H1 (cell line): ENCODE data around the gene ELOVL5. TPM values are rescaled to one million over a fixed set of nuclear protein-coding genes. Genes with fewer than 3 reads are reported as not detected.

ENCODE experiments used
- CTCF ChIA-PET: fragments of 300-600 bp; sonication (Branson Sonifier 250); formaldehyde crosslinking; loops from one replicate; lab custom pipeline; 2021; ENCODE audit not compliant: partially characterized antibody; lab: Charles Lee
- POLR2A ChIA-PET: fragments of 300-600 bp; sonication (Branson Sonifier 250); formaldehyde crosslinking; loops from one replicate; lab custom pipeline; 2021; ENCODE audit warnings: inconsistent platforms; ENCODE audit not compliant: partially characterized antibody; lab: Charles Lee
- DNase-seq, 2 experiments: peaks; one replicate each; pipeline versions ENCODE4 v3.0.0 to v3.0.0-alpha.2; 2010 to 2022; ENCODE audit warnings: low spot score in 2 of 2, low read depth in 1 of 2, mixed read lengths in 1 of 2
- FAIRE-seq: peaks from 2 replicates; lab custom pipeline; 2011; peaks lifted over from hg19 to GRCh38; lab: Jason Lieb, UNC
- H2AFZ ChIP-seq: 2 replicates; pipeline ENCODE4 v1.8.1; 2012; ENCODE audit warnings: low read length, inconsistent platforms
- H2AK5ac ChIP-seq: 2 replicates; pipeline ENCODE4 v1.6.1; 2013; ENCODE audit warnings: low read depth, low read length
- H2BK120ac ChIP-seq: replicated peaks from 2 replicates; pipeline ENCODE3; 2013; ENCODE audit warnings: low read depth, low read length, inconsistent platforms
- H2BK12ac ChIP-seq: 2 replicates; pipeline ENCODE4 v1.6.1; 2013; ENCODE audit warnings: low read depth, low read length
- H2BK15ac ChIP-seq: 2 replicates; pipeline ENCODE4 v1.6.1; 2013; ENCODE audit warnings: low read length
- H2BK20ac ChIP-seq: 2 replicates; pipeline ENCODE4 v1.6.1; 2013; ENCODE audit warnings: low read length
- H2BK5ac ChIP-seq: 2 replicates; pipeline ENCODE4 v1.6.1; 2013; ENCODE audit warnings: low read depth, low read length
- H3K14ac ChIP-seq: 2 replicates; pipeline ENCODE4 v1.6.1; 2013; ENCODE audit warnings: inconsistent platforms; ENCODE audit not compliant: insufficient read length
- H3K18ac ChIP-seq: 2 replicates; pipeline ENCODE4 v1.6.1; 2013; ENCODE audit warnings: low read length; ENCODE audit errors: extremely low read depth
- H3K23ac ChIP-seq: 2 replicates; pipeline ENCODE4 v1.6.1; 2013; ENCODE audit warnings: inconsistent platforms; ENCODE audit not compliant: insufficient read length
- H3K23me2 ChIP-seq: 2 replicates; pipeline ENCODE4 v1.6.1; 2013; ENCODE audit warnings: low read depth, low read length
- H3K27ac ChIP-seq: 2 replicates; pipeline ENCODE4 v1.6.1; 2011; ENCODE audit warnings: low read depth, low read length, inconsistent platforms
- H3K27me3 ChIP-seq, 4 experiments: replicated peaks in 1 of 4; 1 replicate in 1 of 4; 2 replicates in 3 of 4; pipeline versions ENCODE4 v1.6.1 to v1.8.1; 2011 to 2013; ENCODE audit warnings: low read length in 3 of 4, mild to moderate bottlenecking in 3 of 4, inconsistent platforms in 2 of 4, mixed read lengths in 2 of 4, moderate library complexity in 1 of 4; ENCODE audit not compliant: control insufficient read depth in 3 of 4, insufficient read depth in 3 of 4; ENCODE audit errors: extremely low read depth in 1 of 4
- H3K36me3 ChIP-seq, 4 experiments: 2 replicates each; pipeline versions ENCODE4 v1.6.1 to v1.8.1; 2011 to 2013; ENCODE audit warnings: mild to moderate bottlenecking in 4 of 4, low read length in 3 of 4, moderate library complexity in 2 of 4, control low read depth in 1 of 4, inconsistent platforms in 1 of 4; ENCODE audit not compliant: insufficient read depth in 4 of 4, control insufficient read depth in 2 of 4
- H3K4ac ChIP-seq: replicated peaks from 2 replicates; pipeline ENCODE3; 2013; ENCODE audit warnings: low read length, low read depth, mixed read lengths, inconsistent platforms; ENCODE audit not compliant: insufficient read length
- H3K4me1 ChIP-seq, 4 experiments: replicated peaks in 1 of 4; 1 replicate in 1 of 4; 2 replicates in 3 of 4; pipeline versions ENCODE4 v1.6.1 to v1.8.1; 2011 to 2013; ENCODE audit warnings: low read length in 3 of 4, inconsistent platforms in 2 of 4, mixed read lengths in 1 of 4; ENCODE audit not compliant: insufficient read depth in 4 of 4, control insufficient read depth in 3 of 4
- H3K4me2 ChIP-seq, 2 experiments: 2 replicates each; pipeline versions ENCODE4 v1.6.1 to v1.8.1; 2011 to 2013; ENCODE audit warnings: low read depth in 2 of 2, low read length in 2 of 2, control low read depth in 1 of 2, inconsistent platforms in 1 of 2, mild to moderate bottlenecking in 1 of 2; ENCODE audit not compliant: insufficient read depth in 1 of 2
- H3K4me3 ChIP-seq, 4 experiments: fragments of 200-600, 300-600 bp in 1 of 4; sonication (generic), shearing (Covaris generic), sonication (Bioruptor Twin) in 1 of 4; 2 replicates each; pipeline versions ENCODE4 v1.5.1 to v1.8.1; 2011 to 2016; ENCODE audit warnings: low read length in 4 of 4, low read depth in 3 of 4, control low read depth in 2 of 4, inconsistent platforms in 2 of 4, mild to moderate bottlenecking in 2 of 4, mixed read lengths in 1 of 4, moderate library complexity in 1 of 4; ENCODE audit not compliant: insufficient read depth in 2 of 4; ENCODE audit errors: extremely low read depth in 1 of 4
- H3K56ac ChIP-seq: replicated peaks from 2 replicates; pipeline ENCODE3; 2013; ENCODE audit warnings: low read depth, mild to moderate bottlenecking, mixed read lengths, low read length, inconsistent platforms; ENCODE audit not compliant: insufficient read length
- H3K79me1 ChIP-seq: 2 replicates; pipeline ENCODE4 v1.6.1; 2013; ENCODE audit warnings: low read depth, low read length, control low read depth
- H3K79me2 ChIP-seq, 2 experiments: 2 replicates each; pipeline versions ENCODE4 v1.6.1 to v1.8.1; 2012 to 2013; ENCODE audit warnings: low read length in 2 of 2, mild to moderate bottlenecking in 2 of 2, inconsistent platforms in 1 of 2; ENCODE audit not compliant: insufficient read depth in 2 of 2, control insufficient read depth in 1 of 2
- H3K9ac ChIP-seq, 4 experiments: replicated peaks in 1 of 4; 1 replicate in 1 of 4; 2 replicates in 3 of 4; pipeline versions ENCODE4 v1.6.1 to v1.8.1; 2011 to 2013; ENCODE audit warnings: low read depth in 3 of 4, low read length in 3 of 4, control low read depth in 2 of 4, mild to moderate bottlenecking in 2 of 4, moderate library complexity in 2 of 4, inconsistent platforms in 1 of 4; ENCODE audit errors: extremely low read depth in 1 of 4
- H3K9me3 ChIP-seq, 2 experiments: 2 replicates each; pipeline versions ENCODE4 v1.6.1 to v1.8.1; 2012 to 2013; ENCODE audit warnings: mild to moderate bottlenecking in 2 of 2, moderate library complexity in 2 of 2, control low read depth in 1 of 2, inconsistent platforms in 1 of 2, low read depth in 1 of 2, low read length in 1 of 2, mixed read lengths in 1 of 2; ENCODE audit not compliant: insufficient read depth in 2 of 2
- H4K20me1 ChIP-seq, 2 experiments: replicated peaks in 1 of 2; 2 replicates each; pipeline versions ENCODE3 to v1.8.1; 2011 to 2013; ENCODE audit warnings: inconsistent platforms in 2 of 2, low read length in 2 of 2, mild to moderate bottlenecking in 1 of 2; ENCODE audit not compliant: insufficient read depth in 2 of 2, control insufficient read depth in 1 of 2
- H4K5ac ChIP-seq: 2 replicates; pipeline ENCODE4 v1.6.1; 2013; ENCODE audit warnings: low read length, low read depth, mixed read lengths, inconsistent platforms; ENCODE audit not compliant: insufficient read length
- H4K8ac ChIP-seq: 2 replicates; pipeline ENCODE4 v1.8.0; 2013; ENCODE audit warnings: mild to moderate bottlenecking, moderate library complexity, low read length, inconsistent platforms; ENCODE audit not compliant: insufficient read depth; ENCODE audit errors: extremely low read depth
- H4K91ac ChIP-seq: replicated peaks from 2 replicates; pipeline ENCODE3; 2013; ENCODE audit warnings: low read length, mixed read lengths, inconsistent platforms; ENCODE audit not compliant: insufficient read length
- BRCA1 ChIP-seq: IDR thresholded peaks from 2 replicates; pipeline ENCODE4 v1.6.1; 2012; ENCODE audit warnings: low read depth, low read length, improper control_type of control experiment
- CBX5 ChIP-seq: fragments of 300-800, 300-1000 bp; sonication (generic); IDR thresholded peaks from 2 replicates; pipeline ENCODE4 v1.7.1; 2016; ENCODE audit warnings: antibody characterized with exemption, low read length, low read depth
- CREB1 ChIP-seq: IDR thresholded peaks from 2 replicates; pipeline ENCODE4 v1.6.1; 2012; ENCODE audit warnings: inconsistent platforms
- CTBP2 ChIP-seq: IDR thresholded peaks from 2 replicates; pipeline ENCODE4 v1.7.0; 2011; ENCODE audit warnings: borderline replicate concordance, mild to moderate bottlenecking, moderate library complexity, mixed read lengths, low read length; ENCODE audit not compliant: insufficient read depth, insufficient read length
- EGR1 ChIP-seq: IDR thresholded peaks from 2 replicates; pipeline ENCODE4 v1.6.1; 2011; ENCODE audit warnings: low read depth, low read length, borderline replicate concordance
- EZH2 ChIP-seq: fragments of 200-600 bp; sonication (generic); IDR thresholded peaks from 2 replicates; pipeline ENCODE4 v1.7.1; 2012; ENCODE audit warnings: low read depth, mild to moderate bottlenecking, moderate library complexity, low read length, inconsistent platforms; ENCODE audit not compliant: severe bottlenecking
- KDM1A ChIP-seq: fragments of 200-600, 300-600 bp; sonication (generic); IDR thresholded peaks from 2 replicates; pipeline ENCODE4 v1.7.1; 2016; ENCODE audit warnings: mild to moderate bottlenecking, low read length, borderline replicate concordance
- KDM5A ChIP-seq: fragments of 200-600 bp; IDR thresholded peaks from 2 replicates; pipeline ENCODE4 v1.7.1; 2012; ENCODE audit warnings: mild to moderate bottlenecking, low read length, inconsistent platforms, mixed read lengths
- MAFK ChIP-seq: IDR thresholded peaks from 2 replicates; pipeline ENCODE4 v1.6.1; 2012; ENCODE audit warnings: low read depth, mild to moderate bottlenecking, improper control_type of control experiment, low read length
- MAX ChIP-seq: IDR thresholded peaks from 2 replicates; pipeline ENCODE4 v1.6.1; 2012; ENCODE audit warnings: inconsistent platforms
- RAD21 ChIP-seq, 2 experiments: IDR thresholded peaks in 1 of 2; conservative IDR thresholded peaks in 1 of 2; 2 replicates each; pipeline ENCODE4 v1.6.1; 2011; ENCODE audit warnings: low read depth in 2 of 2, low read length in 2 of 2, improper control_type of control experiment in 1 of 2, inconsistent platforms in 1 of 2, mild to moderate bottlenecking in 1 of 2, moderate library complexity in 1 of 2
- SP2 ChIP-seq: IDR thresholded peaks from 2 replicates; pipeline ENCODE4 v1.6.1; 2012; ENCODE audit warnings: mild to moderate bottlenecking, low read length, inconsistent platforms
- YY1 ChIP-seq: IDR thresholded peaks from 2 replicates; pipeline ENCODE4 v1.6.1; 2011; ENCODE audit warnings: low read depth, mild to moderate bottlenecking, low read length
- WGBS, 2 experiments: shearing (Covaris generic) in 1 of 2; methylation state at CpG; one replicate each; pipeline versions ENCODE4 v1.1.6 to v1.1.7; 2013 to 2015; ENCODE audit warnings: low lambda C conversion rate in 2 of 2, mixed read lengths in 2 of 2, inconsistent platforms in 1 of 2, low coverage in 1 of 2, missing lambda C conversion rate in 1 of 2; ENCODE audit not compliant: insufficient replicate concordance in 2 of 2, insufficient coverage in 1 of 2, insufficient read length in 1 of 2; ENCODE audit errors: extremely low coverage in 1 of 2, missing lambda C conversion rate in 1 of 2; 5-methylcytosine and 5-hydroxymethylcytosine counted together
- polyA plus RNA-seq, 7 experiments: library from polyadenylated mRNA; depleted of rRNA in 3 of 7; stranded (reverse) in 5 of 7; unstranded in 2 of 7; fragments of >200 nt in 5 of 7; fragments of 200-250 nt in 2 of 7; gene quantifications; 1 replicate in 5 of 7; 2 replicates in 1 of 7; 4 replicates in 1 of 7; pipeline versions ENCODE4 v1.2.1 to v1.2.3, GENCODE V29; 2011 to 2013; ENCODE audit warnings: missing spikeins in 2 of 7, mixed read lengths in 2 of 7
- total RNA-seq: library from RNA; stranded (reverse); fragmentation: NEBNext Ultra II Directional; extraction: Animal tissue kit (Norgen Biotek cat#: 25700); gene quantifications from 2 replicates; pipeline ENCODE4 v1.2.1, GENCODE V29; 2021
- TF ChIP-seq, protein P1 (sequence below): IDR thresholded peaks from 2 replicates; pipeline ENCODE4 v1.6.1; 2011; ENCODE audit warnings: low read length, improper control_type of control experiment

ELOVL5 gene
- total and polyA plus RNA-seq, 2 of the 8 experiments (the other 6 are each of a cell fraction or from before 2014, with no cell fraction given): 113 to 156 TPM

- Histone ChIP-seq H3K9ac (no peak overlapping the region), H3K4me2 (no peak overlapping the region), H3K9me3 (no peaks in the 10 kb centered on the region), H3K36me3 (no peaks in the 10 kb centered on the region), H2BK5ac (no peak overlapping the region), H3K18ac (no peak overlapping the region), H3K27ac (no peak overlapping the region), H4K5ac (no peak overlapping the region), H3K14ac (no peak overlapping the region), H3K79me1 (no peaks in the 10 kb centered on the region), H4K91ac (no peak overlapping the region), H2AK5ac (no peak overlapping the region), H2BK20ac (no peak overlapping the region), H3K4me1 (no peaks in the 10 kb centered on the region), H4K8ac (no peak overlapping the region), H3K4ac (no peak overlapping the region), H2AFZ (no peak overlapping the region), H2BK12ac (no peak overlapping the region), H3K79me2 (no peaks in the 10 kb centered on the region), H3K4me3 (no peak overlapping the region), H3K56ac (no peak overlapping the region), H3K23me2 (no peaks in the 10 kb centered on the region), H4K20me1 (no peaks in the 10 kb centered on the region), H3K27me3 (no peaks in the 10 kb centered on the region), H2BK120ac (no peak overlapping the region), H2BK15ac (no peak overlapping the region), H3K23ac (no peak overlapping the region)
- no peak for FAIRE-seq
- POLR2A ChIA-PET: no interaction called here
- CTCF ChIA-PET: no interaction called here
- DNase-seq: no peak
- 95% methylated on average over 3 of the region's 3 CpGs; no CpG with 5 or more reads in 1 of the 2 experiments for WGBS, 2 experiments
- TF ChIP-seq, protein P1, sequence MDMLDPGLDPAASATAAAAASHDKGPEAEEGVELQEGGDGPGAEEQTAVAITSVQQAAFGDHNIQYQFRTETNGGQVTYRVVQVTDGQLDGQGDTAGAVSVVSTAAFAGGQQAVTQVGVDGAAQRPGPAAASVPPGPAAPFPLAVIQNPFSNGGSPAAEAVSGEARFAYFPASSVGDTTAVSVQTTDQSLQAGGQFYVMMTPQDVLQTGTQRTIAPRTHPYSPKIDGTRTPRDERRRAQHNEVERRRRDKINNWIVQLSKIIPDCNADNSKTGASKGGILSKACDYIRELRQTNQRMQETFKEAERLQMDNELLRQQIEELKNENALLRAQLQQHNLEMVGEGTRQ: no peak
- no peak for TF ChIP-seq KDM5A
- TF ChIP-seq MAX: no peak
- no peak for TF ChIP-seq CTBP2
- TF ChIP-seq CREB1: no peak
- TF ChIP-seq CBX5: no peak
- TF ChIP-seq RAD21 (IDR thresholded peaks at IDR 0.05 in 1 of 2, conservative IDR thresholded peaks at IDR 0.05 in 1 of 2; ENCODE audit: low read depth in 2 of 2, low read length in 2 of 2): no peak
- TF ChIP-seq SP2: no peak
- no peak for TF ChIP-seq YY1
- no peak for TF ChIP-seq EZH2
- no peak for TF ChIP-seq EGR1
- TF ChIP-seq BRCA1: no peak
- no peak for TF ChIP-seq MAFK
- no peak for TF ChIP-seq KDM1A
Observed at GRCh38 chr6:53240139-53240538, 108.6 kb downstream of the ELOVL5 start.
